Colonic mucosa (tissue), 4 donors: Measurements from ENCODE around the gene KIF19. TPM values are rescaled to one million over a fixed set of nuclear protein-coding genes. Genes with fewer than 3 reads are reported as not detected.
A peak's percentile ranks its signal among the peaks of the same experiment; 100 is the strongest.

Source experiments
- DNase-seq: peaks from one replicate; pipeline ENCODE4 v3.0.0-alpha.2; 2020
- H3K27ac ChIP-seq: fragments of 200-600 bp; one replicate; pipeline ENCODE4 v1.8.0; 2021
- H3K27me3 ChIP-seq: fragments of 200-600 bp; one replicate; pipeline ENCODE4 v1.8.0; 2021
- H3K36me3 ChIP-seq: fragments of 200-600 bp; one replicate; pipeline ENCODE4 v1.8.0; 2021
- H3K4me1 ChIP-seq: fragments of 200-600 bp; one replicate; pipeline ENCODE4 v1.8.0; 2021; ENCODE audit warnings: mild to moderate bottlenecking
- H3K4me3 ChIP-seq: fragments of 200-600 bp; one replicate; pipeline ENCODE4 v1.8.0; 2021
- H3K9ac ChIP-seq, 2 donors: one replicate each; pipeline ENCODE4 v1.7.0; 2013; ENCODE audit warnings: control low read depth in 2 of 2, low read depth in 2 of 2, low read length in 2 of 2
- H3K9me3 ChIP-seq: fragments of 200-600 bp; one replicate; pipeline ENCODE4 v1.8.0; 2021
- intact Hi-C: fragments of 100-400 bp; cut with DNase I; formaldehyde crosslinking; loops from one replicate; pipeline ENCODE4 v1.14.1; 2022
- total RNA-seq, 2 donors: library from RNA; stranded (reverse); fragmentation: NEBNext Ultra II Directional in 1 of 2; extraction: Animal tissue kit (Norgen Biotek cat#: 25700) in 1 of 2; gene quantifications; one replicate each; pipeline ENCODE4 v1.2.1, GENCODE V29; 2021
- TF ChIP-seq, protein P1 (sequence below): fragments of 200-600 bp; IDR thresholded peaks from one replicate; pipeline ENCODE4 v1.8.0; 2022; ENCODE audit warnings: antibody characterized with exemption, mild to moderate bottlenecking
- donor health status: healthy.
- donor health status: DM: no; HTN: no; CAD: no.
- donor health status: DM: no; HTN: no; CAD: no.

KIF19 gene
- total RNA-seq, 2 donors from 2014 or later = 2.6 to 3.2 TPM

DNA sequence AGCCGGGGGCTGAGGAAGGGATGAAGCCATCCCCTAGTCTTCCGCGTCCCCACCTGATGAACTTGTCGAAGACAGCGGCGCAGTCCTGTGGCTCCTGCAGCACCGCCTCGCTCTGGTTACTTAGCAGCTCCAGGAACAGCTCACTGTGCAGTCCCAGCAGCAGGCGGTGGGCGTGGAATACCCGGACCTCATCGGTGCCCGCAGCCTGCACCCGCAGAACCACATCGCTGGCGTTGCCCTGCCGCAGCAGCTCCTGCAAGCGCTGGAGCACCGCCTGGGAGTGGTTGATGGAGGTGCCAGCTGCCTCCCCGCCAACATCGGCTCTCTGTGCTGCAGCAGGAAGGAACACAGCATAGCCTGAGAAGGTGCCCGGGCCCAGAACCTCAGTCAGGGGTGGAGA, 33.9 kb downstream of the KIF19 start:
- no peak overlapping the region for H3K27ac ChIP-seq
- TF ChIP-seq, protein P1, sequence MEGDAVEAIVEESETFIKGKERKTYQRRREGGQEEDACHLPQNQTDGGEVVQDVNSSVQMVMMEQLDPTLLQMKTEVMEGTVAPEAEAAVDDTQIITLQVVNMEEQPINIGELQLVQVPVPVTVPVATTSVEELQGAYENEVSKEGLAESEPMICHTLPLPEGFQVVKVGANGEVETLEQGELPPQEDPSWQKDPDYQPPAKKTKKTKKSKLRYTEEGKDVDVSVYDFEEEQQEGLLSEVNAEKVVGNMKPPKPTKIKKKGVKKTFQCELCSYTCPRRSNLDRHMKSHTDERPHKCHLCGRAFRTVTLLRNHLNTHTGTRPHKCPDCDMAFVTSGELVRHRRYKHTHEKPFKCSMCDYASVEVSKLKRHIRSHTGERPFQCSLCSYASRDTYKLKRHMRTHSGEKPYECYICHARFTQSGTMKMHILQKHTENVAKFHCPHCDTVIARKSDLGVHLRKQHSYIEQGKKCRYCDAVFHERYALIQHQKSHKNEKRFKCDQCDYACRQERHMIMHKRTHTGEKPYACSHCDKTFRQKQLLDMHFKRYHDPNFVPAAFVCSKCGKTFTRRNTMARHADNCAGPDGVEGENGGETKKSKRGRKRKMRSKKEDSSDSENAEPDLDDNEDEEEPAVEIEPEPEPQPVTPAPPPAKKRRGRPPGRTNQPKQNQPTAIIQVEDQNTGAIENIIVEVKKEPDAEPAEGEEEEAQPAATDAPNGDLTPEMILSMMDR = no peak
- intact Hi-C loops = loop anchor here (5.0 kb wide), 2 partner anchors 58 to 148 kb away; partner anchors contain the start of gene TTYH2
- no peaks in the 10 kb centered on the region for H3K9me3 ChIP-seq
- peaks cover 41% of the 10 kb centered on the region for H3K27me3 ChIP-seq
- peaks cover 5% of the 10 kb centered on the region for H3K4me1 ChIP-seq
- no peaks in the 10 kb centered on the region for H3K36me3 ChIP-seq
- no peak overlapping the region for H3K9ac ChIP-seq
- DNase-seq = no peak
- no peak overlapping the region for H3K4me3 ChIP-seq

DNA sequence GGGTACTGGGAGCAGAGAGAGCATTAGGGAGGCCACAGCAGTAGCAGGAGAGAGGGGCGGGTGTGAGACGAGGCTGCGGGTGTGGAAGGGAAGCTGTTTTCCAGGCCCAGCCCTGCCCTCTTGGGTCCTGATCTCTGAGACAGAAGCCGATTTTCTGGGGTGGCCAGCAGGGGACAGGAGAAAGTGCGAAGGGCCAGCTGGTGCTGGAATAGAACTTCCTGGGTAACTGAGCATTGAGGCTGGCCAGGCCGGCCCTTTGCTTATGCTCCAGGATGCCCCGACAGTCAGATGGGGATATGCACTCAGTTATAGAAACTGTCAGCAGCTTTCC, 34.8 kb downstream of the KIF19 start:
- Histone ChIP-seq H3K27ac (no peak overlapping the region), H3K9ac (no peak overlapping the region), H3K36me3 (no peaks in the 10 kb centered on the region), H3K9me3 (no peaks in the 10 kb centered on the region), H3K4me1 (peaks cover 5% of the 10 kb centered on the region), H3K27me3 (peaks cover 33% of the 10 kb centered on the region), H3K4me3 (no peak overlapping the region)
- intact Hi-C loops = loop anchor here (5.0 kb wide), 1 partner anchor 149 kb away; the partner anchor contains the start of gene TTYH2
- TF ChIP-seq, protein P1 = no peak
- DNase-seq = no peak

DNA sequence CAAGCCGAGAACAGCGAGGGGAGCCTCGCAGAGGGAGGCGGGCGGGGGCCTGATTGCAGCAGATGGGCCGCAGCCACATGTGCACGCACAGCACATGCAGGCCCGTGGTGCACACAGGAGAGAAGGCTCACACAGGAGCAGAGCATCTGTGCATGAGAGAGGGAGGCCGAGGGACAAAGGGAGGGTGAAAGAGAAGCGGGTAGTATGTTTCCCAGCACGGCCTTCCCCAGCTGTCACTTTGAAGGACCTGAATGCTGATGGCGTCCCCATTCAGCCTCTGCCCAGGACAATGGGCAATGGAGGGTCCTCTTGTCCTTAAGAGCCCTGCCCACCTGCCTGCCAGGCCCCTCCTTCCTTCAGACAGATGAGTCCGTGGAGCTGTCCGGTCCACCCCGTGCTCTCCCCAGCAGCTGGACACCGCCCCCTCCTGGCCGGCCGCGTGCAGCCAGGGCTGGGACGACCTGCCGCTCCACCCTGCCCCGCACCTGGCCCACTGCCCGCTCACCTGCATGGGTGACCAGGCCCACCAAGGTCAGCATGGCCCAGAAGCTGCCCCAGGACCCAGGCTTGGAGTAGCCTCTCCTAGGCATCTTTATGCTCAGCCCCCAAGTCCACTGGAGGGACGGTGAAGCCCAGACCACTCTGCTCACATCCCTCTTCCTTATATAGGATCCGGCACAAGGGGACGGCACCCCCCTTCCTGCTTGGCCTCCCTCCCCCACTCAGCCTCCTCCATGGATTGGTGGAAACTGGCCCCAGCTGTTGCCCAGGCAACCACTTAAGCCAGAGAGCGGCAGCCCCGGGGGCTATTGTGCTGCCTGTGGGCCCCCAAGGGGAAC, 35.4 kb downstream of the KIF19 start, which contains the start of gene BTBD17:
Gene BTBD17, minus strand, starts transcription at position 639 of the 839 bp plus-strand sequence. Its CDS starts 49 bp downstream, at position 590.
- no peak within 1 kb of the TSS for H3K9ac ChIP-seq
- H3K27ac ChIP-seq = no peak within 1 kb of the TSS
- no peaks in the 10 kb centered on the region for H3K9me3 ChIP-seq
- peak; percentile 54 for DNase-seq
- H3K27me3 ChIP-seq = peaks cover 28% of the 10 kb centered on the region
- peaks cover 5% of the 10 kb centered on the region for H3K4me1 ChIP-seq
- TF ChIP-seq, protein P1 = peak; percentile 59
- no peaks in the 10 kb centered on the region for H3K36me3 ChIP-seq
- H3K4me3 ChIP-seq = no peak within 1 kb of the TSS
- intact Hi-C loops = loop anchor here (5.0 kb wide), 1 partner anchor 149 kb away; the partner anchor contains the start of gene TTYH2

DNA sequence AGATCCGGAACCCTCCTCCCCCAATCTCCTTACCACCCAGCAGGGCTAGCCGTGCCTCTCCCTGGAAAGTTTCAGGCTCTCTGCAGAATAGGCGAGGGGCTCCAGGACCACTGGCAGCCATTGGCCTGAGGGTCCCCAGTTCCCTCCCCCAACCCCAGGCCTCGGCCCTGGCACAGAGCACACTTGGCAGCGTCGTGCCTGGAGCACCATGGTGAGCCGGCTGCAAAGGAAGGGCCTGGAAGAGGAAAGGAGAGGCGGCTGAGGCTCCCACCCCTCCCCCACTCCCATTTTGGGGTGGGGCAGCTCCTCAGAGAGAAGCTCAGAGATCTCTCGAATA, 36.0 kb downstream of the KIF19 start:
- intact Hi-C loops = loop anchor here (5.0 kb wide), 1 partner anchor 150 kb away; the partner anchor contains the start of gene TTYH2
- Histone ChIP-seq H3K27ac (no peak overlapping the region), H3K4me3 (no peak overlapping the region), H3K27me3 (peaks cover 22% of the 10 kb centered on the region), H3K9ac (no peak overlapping the region), H3K9me3 (no peaks in the 10 kb centered on the region), H3K36me3 (no peaks in the 10 kb centered on the region), H3K4me1 (peaks cover 3% of the 10 kb centered on the region)
- DNase-seq = no peak
- TF ChIP-seq, protein P1 = no peak

DNA sequence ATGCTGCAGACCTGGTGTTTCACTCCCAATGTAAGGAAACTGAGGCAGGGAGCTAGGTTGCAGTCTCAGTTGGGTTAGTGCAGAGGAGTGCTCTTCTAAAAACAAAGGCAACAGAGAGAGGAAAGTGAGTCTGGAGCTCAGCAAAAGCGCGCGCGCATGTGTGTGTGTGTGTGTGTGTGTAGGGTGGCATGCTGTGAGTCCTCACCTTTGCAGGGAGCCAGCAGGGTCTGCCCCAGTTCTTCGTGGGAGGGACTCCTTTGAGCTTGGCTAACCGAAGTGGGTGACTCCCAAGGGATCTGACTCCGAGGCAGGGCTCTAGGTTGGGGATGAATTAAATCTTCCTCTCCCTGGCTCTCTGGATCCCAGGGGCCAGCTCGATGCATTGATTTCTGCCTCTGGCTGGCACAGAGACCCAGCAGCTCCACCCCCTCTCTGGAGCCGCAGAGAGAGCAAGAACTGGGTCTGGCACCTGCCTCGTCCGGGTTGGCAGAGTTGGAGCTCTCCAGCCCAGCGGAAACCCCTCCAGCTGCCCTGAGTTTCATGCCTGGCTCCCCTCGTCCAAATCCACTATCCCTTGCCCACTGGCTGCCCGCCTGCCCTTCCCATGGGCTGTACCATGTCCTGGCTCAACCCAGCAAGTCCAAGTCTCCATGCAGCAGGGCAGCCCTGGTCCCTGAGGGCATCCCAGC, 36.9 kb downstream of the KIF19 start:
- Histone ChIP-seq H3K9me3 (no peaks in the 10 kb centered on the region), H3K4me1 (no peaks in the 10 kb centered on the region), H3K27me3 (peaks cover 13% of the 10 kb centered on the region), H3K4me3 (no peak overlapping the region), H3K9ac (no peak overlapping the region), H3K27ac (no peak overlapping the region), H3K36me3 (no peaks in the 10 kb centered on the region)
- intact Hi-C loops = loop anchor here (5.0 kb wide), 1 partner anchor 151 kb away; the partner anchor contains the start of gene TTYH2
- DNase-seq = no peak
- TF ChIP-seq, protein P1 = no peak
